Stimulated activated memory B cell treated with anti-CD40 and anti-IgM and Interleukin-4, amounts not matched to agents 10 μg/mL and 1 μg/mL and 100 μg/mL, for 72 hours (primary cell): ENCODE data around the gene TOMT.
A peak's percentile ranks its signal among the peaks of the same experiment; 100 is the strongest.
"Not testable (repeated sequence)": the region's sequence is repeated elsewhere in the genome, so short reads cannot be mapped to it uniquely, and the experiment has no call there.

Experiments used
- ATAC-seq: fragments of 150-1000 bp; cut with Tn5 transposase; 2 replicates; pipeline ENCODE4 v1.10.0; 2021
- H3K27ac Mint-ChIP-seq: one replicate; pipeline ENCODE4 v1.8.0; 2022; ENCODE audit warnings: mild to moderate bottlenecking, mixed read lengths
- H3K27me3 Mint-ChIP-seq: one replicate; pipeline ENCODE4 v1.8.0; 2022; ENCODE audit warnings: mixed read lengths
- H3K36me3 Mint-ChIP-seq: one replicate; pipeline ENCODE4 v1.8.0; 2022; ENCODE audit warnings: mixed read lengths
- H3K4me1 Mint-ChIP-seq: one replicate; pipeline ENCODE4 v1.8.0; 2022; ENCODE audit warnings: mixed read lengths
- H3K4me3 Mint-ChIP-seq: one replicate; pipeline ENCODE4 v1.8.0; 2022; ENCODE audit warnings: mild to moderate bottlenecking, moderate library complexity, mixed read lengths
- H3K9me3 Mint-ChIP-seq: one replicate; pipeline ENCODE4 v1.8.0; 2022; ENCODE audit warnings: mixed read lengths

The TOMT gene

GRCh38 chr11:72135473-72135872 is 29.7 kb downstream of the TOMT start, which contains the start of gene FOLR3:
FOLR3 (plus strand) TSS chr11:72135725; CDS start chr11:72135953, 228 bp downstream.
- not testable (repeated sequence) for H3K9me3 Mint-ChIP-seq, H3K4me3 Mint-ChIP-seq, H3K27me3 Mint-ChIP-seq, H3K36me3 Mint-ChIP-seq, H3K4me1 Mint-ChIP-seq, H3K27ac Mint-ChIP-seq, ATAC-seq

DNA sequence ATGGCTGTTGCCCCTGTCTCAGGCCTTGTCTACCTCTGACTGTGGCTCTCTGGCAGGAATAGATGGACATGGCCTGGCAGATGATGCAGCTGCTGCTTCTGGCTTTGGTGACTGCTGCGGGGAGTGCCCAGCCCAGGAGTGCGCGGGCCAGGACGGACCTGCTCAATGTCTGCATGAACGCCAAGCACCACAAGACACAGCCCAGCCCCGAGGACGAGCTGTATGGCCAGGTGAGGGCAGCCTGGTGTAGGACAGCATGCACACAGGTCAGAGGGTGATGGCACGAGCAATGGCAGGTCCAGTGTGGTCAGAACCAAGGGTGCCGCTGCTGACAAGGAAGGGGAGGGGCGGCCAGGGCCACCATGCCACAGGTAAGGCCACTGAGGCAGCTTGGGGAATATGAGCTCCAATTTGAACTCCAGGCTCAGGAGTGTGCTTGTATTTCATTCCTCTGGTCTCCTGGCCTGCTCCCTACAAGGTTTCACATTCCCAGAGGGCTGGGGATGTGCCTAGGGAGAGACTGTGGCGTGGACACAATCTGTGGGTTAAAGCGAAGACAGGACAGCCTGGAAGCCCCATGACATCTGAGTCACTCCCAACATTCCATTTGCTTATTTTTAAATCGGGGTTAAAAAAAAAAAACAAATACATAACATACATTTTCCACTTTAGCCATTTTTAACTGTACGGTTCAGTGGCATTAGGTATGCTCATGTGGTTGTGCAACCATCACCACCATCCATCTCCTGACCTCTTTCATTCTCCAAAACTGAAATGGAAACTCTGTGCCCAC is 30.4 kb downstream of the TOMT start:
- Mint-ChIP-seq H3K27ac (no peak overlapping the region), H3K36me3 (no peaks in the 10 kb centered on the region), H3K9me3 (peaks cover 4% of the 10 kb centered on the region), H3K27me3 (peaks cover 13% of the 10 kb centered on the region), H3K4me3 (no peak overlapping the region), H3K4me1 (no peaks in the 10 kb centered on the region)
- ATAC-seq, result peak; percentile 39

DNA sequence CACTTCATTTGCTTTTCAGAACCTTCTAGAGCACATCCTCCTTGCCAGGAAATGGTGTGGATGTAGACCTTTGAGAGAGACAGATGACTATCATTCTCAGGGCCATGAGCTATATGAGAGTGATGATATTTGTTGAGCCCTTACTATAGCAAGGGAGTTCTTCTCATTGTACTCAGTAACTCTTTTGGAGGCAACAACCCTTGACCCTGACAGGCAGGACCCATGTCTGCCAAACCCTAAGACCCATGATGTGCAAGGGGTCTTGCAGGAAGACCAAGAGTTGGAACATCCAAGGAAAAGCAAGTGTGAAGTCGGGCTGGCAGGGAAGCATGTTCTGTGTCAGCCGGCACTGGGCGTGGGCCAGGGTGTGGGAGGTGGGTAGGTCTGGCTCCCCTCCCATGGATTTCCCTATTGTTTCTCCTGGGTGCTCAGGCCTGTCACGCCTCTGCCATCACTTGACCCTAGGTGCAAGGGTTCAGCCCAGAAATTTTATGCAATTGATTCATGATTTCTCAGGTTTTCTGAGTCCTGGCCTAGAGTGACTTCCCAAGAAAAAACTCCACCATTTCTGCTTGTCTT is 31.0 kb downstream of the TOMT start:
- H3K27me3 Mint-ChIP-seq, result peaks cover 19% of the 10 kb centered on the region
- no peak overlapping the region for H3K4me3 Mint-ChIP-seq
- H3K27ac Mint-ChIP-seq, result no peak overlapping the region

DNA sequence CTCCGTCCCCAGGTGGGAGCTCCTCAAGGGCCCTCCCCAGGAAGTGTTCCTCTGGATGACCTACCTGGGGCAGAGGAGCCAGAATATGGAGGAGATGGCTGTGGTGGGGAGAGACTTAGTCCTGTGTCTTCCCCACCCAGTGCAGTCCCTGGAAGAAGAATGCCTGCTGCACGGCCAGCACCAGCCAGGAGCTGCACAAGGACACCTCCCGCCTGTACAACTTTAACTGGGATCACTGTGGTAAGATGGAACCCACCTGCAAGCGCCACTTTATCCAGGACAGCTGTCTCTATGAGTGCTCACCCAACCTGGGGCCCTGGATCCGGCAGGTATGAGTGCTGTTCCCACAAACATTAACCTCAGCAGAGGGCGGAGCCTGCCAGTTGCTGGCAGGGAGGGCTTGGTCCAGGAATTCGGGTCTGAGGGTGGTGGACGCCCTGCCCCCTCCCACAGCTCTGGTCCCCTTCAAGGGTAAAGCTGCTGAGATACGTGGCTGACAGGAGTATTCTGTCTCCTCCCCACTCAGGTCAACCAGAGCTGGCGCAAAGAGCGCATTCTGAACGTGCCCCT is 33.2 kb downstream of the TOMT start:
- Mint-ChIP-seq H3K4me3 (no peak overlapping the region), H3K9me3 (peaks cover 4% of the 10 kb centered on the region), H3K27me3 (peaks cover 26% of the 10 kb centered on the region), H3K36me3 (no peaks in the 10 kb centered on the region), H3K4me1 (peaks cover 3% of the 10 kb centered on the region), H3K27ac (no peak overlapping the region)
- ATAC-seq, result no peak

More for the DNA sequence above, 31.0 kb downstream of the TOMT start:
- Mint-ChIP-seq H3K36me3 (no peaks in the 10 kb centered on the region), H3K9me3 (peaks cover 4% of the 10 kb centered on the region), H3K4me1 (no peaks in the 10 kb centered on the region)
- peak; percentile 7 for ATAC-seq

GRCh38 chr11:72139500-72139899 is 33.8 kb downstream of the TOMT start:
- H3K4me1 Mint-ChIP-seq, result peaks cover 5% of the 10 kb centered on the region
- H3K9me3 Mint-ChIP-seq, result peaks cover 4% of the 10 kb centered on the region
- no peak overlapping the region for H3K27ac Mint-ChIP-seq
- ATAC-seq, result no peak
- peaks cover 26% of the 10 kb centered on the region for H3K27me3 Mint-ChIP-seq
- no peak overlapping the region for H3K4me3 Mint-ChIP-seq
- no peaks in the 10 kb centered on the region for H3K36me3 Mint-ChIP-seq

DNA sequence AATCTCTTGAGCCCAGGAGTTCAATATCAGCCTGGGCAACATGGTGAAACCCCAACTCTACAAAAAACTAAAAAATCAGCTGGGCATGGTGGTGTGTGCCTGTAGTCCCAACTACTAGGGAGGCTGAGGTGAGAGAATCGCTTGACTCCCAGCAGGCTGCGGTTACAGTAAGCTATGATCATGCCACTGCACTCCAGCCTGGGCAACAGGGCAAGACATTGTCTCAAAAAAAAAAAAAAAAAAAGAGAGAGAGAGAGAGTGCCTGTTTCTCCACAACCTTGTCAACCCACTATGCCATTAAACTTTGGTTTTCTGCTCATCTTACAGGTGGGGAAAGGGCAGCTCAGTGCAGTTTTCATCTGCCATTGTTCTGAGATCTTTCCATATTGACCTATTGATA is 34.9 kb downstream of the TOMT start:
- H3K27me3 Mint-ChIP-seq, result peaks cover 26% of the 10 kb centered on the region
- no peak overlapping the region for H3K27ac Mint-ChIP-seq
- no peak overlapping the region for H3K4me3 Mint-ChIP-seq
- ATAC-seq, result no peak
- H3K9me3 Mint-ChIP-seq, result peaks cover 4% of the 10 kb centered on the region
- no peaks in the 10 kb centered on the region for H3K36me3 Mint-ChIP-seq
- peaks cover 5% of the 10 kb centered on the region for H3K4me1 Mint-ChIP-seq

- Mint-ChIP-seq H3K4me1 (peaks cover 5% of the 10 kb centered on the region), H3K27me3 (peaks cover 26% of the 10 kb centered on the region), H3K9me3 (peaks cover 4% of the 10 kb centered on the region), H3K4me3 (no peak overlapping the region), H3K36me3 (no peaks in the 10 kb centered on the region), H3K27ac (no peak overlapping the region)
- ATAC-seq, result no peak
These were observed 35.3 kb downstream of the TOMT start for GRCh38 chr11:72141066-72141465.

DNA sequence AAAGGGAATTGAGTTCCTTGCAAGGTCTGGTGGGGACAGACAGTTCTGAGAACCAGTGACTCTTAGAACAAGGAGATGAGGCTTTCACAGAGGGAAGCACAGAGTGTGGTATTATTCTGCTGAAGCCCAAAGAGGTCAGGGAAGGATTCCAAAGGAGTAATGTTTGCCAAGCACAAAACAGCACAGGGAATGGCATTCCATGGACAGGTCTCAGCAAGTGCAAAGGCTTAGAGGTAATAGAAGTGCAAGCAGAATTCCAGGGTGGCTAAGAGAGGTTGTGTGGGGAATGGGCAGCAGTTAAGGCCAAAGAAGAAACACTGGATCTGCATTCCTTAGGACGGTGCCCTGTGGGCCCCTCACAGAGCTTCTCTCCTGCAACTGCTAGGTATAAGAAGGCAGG is 36.4 kb downstream of the TOMT start:
- H3K4me1 Mint-ChIP-seq, ATAC-seq, H3K36me3 Mint-ChIP-seq, H3K27ac Mint-ChIP-seq, H3K9me3 Mint-ChIP-seq, H3K4me3 Mint-ChIP-seq: not testable (repeated sequence)
- H3K27me3 Mint-ChIP-seq, result peaks cover 26% of the 10 kb centered on the region

GRCh38 chr11:72142543-72142942 is 36.8 kb downstream of the TOMT start:
- H3K36me3 Mint-ChIP-seq, H3K4me1 Mint-ChIP-seq, ATAC-seq, H3K4me3 Mint-ChIP-seq, H3K9me3 Mint-ChIP-seq, H3K27ac Mint-ChIP-seq: not testable (repeated sequence)
- H3K27me3 Mint-ChIP-seq, result peaks cover 26% of the 10 kb centered on the region

DNA sequence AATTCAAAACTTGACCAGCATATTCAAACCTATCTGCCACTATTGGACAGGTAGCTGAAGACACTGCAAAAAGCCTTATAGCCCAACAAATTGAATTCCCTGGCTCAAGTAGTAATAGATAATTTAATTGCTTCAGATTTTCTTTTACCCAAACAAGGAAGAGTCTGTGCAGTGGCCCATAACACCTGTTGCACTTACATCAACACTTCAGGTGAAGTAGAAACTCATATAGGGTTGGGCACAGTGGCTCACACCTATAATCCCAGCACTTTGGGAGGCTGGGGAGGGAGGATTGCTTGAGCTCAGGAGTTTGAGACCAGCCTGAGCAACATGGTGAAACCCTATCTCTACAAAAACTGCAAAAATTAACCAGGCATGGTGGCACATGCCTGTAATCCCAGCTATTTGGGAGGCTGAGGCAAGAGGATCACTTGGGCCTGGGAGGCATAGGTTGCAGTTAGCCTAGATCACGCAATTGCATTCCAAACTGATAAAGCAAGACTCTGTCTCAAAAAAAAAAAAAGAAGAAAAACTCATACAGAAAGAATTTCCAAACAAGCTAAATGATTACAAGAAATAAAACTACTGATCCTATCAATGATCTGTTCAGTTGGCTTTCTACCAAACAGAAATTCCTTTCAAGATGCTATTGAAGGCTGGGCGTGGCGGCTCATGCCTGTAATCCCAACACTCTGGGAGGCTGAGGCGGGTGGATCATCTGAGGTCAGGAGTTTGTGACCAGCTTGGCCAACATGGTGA is 39.3 kb downstream of the TOMT start:
- Mint-ChIP-seq H3K4me1 (peaks cover 5% of the 10 kb centered on the region), H3K27me3 (peaks cover 21% of the 10 kb centered on the region), H3K27ac (no peak overlapping the region), H3K9me3 (no peaks in the 10 kb centered on the region), H3K4me3 (no peak overlapping the region), H3K36me3 (no peaks in the 10 kb centered on the region)
- no peak for ATAC-seq

DNA sequence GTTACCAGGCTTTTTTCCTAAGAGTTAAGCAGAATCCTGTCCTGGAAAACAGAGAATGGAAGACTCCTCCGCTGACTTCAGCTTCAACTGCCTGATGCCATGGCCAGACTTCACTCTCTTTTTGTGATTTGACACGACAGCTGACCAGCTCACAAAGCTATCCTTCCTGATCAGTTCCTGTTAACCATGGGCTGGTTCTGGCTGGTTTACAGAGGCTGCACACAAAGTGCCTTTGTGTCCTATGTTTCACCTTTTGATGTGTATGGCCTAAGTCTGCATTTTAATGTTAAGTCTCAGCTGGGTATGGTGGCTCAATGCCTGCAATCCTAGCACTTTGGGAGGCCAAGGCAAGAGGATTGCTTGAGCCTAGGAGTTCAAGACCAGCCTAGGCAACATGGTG is 40.9 kb downstream of the TOMT start:
- H3K4me1 Mint-ChIP-seq, result peaks cover 5% of the 10 kb centered on the region

DNA sequence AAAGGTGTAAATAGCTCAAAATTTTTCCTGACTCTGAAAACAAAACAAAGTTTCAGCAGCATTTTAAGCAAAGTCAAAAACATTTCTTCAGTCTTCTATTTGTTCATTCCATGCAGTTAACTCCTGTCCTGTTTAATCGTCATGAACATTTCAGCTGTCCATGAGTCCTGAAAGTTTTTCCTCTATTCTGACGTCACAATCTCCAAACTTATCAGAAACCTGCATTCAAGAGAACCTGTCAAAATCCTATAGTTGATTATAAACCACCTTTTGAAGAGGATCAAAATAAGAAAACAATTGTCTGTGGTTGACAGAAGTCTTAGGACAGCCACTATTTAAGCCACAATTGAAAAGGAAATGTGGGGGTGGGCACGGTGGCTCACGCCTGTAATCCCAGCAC is 45.2 kb downstream of the TOMT start:
- no peak overlapping the region for H3K4me3 Mint-ChIP-seq
- no peak for ATAC-seq
- H3K27me3 Mint-ChIP-seq, result peaks cover 24% of the 10 kb centered on the region
- no peak overlapping the region for H3K27ac Mint-ChIP-seq
- H3K4me1 Mint-ChIP-seq, result no peaks in the 10 kb centered on the region
- H3K36me3 Mint-ChIP-seq, result no peaks in the 10 kb centered on the region
- H3K9me3 Mint-ChIP-seq, result no peaks in the 10 kb centered on the region

More for the DNA sequence above, 40.9 kb downstream of the TOMT start:
- no peak for ATAC-seq
- H3K36me3 Mint-ChIP-seq, result no peaks in the 10 kb centered on the region
- H3K27ac Mint-ChIP-seq, result no peak overlapping the region
- H3K27me3 Mint-ChIP-seq, result peaks cover 10% of the 10 kb centered on the region
- no peak overlapping the region for H3K4me3 Mint-ChIP-seq
- no peaks in the 10 kb centered on the region for H3K9me3 Mint-ChIP-seq

DNA sequence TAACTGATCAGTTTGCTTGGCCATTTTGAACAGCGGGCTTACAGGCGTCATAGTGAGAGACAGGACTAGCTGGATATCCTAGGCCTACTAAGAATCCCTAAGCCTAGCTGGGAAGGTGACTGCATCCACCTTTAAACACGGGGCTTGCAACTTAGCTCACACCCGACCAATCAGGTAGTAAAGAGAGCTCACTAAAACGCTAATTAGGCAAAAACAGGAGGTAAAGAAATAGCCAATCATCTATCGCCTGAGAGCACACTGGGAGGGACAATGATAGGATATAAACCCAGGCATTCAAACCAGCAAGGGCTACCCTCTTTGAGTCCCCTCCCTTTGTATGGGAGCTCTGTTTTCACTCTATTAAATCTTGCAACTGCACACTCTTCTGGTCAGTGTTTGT is 48.1 kb downstream of the TOMT start:
- H3K4me1 Mint-ChIP-seq, ATAC-seq, H3K36me3 Mint-ChIP-seq, H3K27ac Mint-ChIP-seq, H3K4me3 Mint-ChIP-seq, H3K9me3 Mint-ChIP-seq: not testable (repeated sequence)
- H3K27me3 Mint-ChIP-seq, result peaks cover 36% of the 10 kb centered on the region

DNA sequence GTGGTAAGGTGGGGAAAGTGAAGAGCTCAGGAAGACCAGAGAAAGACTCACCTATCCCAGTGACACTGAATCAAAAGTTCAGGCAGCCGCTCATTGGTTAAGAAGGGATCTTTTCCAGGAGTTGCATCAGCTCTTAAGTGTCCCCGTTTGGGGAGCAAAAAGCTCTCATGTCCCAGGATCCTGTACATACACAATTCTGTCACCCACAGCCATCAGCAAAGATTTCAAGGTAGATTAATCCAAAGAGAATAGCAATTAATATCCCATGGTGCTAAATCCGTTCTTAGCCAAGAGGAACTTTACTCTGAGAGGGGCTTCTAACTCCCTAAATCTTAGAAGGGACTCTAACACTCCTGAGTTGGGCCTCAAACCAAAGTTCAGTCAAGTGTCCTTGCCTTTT is 49.1 kb downstream of the TOMT start:
- no peak for ATAC-seq
- Mint-ChIP-seq H3K27ac (no peak overlapping the region), H3K9me3 (no peaks in the 10 kb centered on the region), H3K27me3 (peaks cover 44% of the 10 kb centered on the region), H3K36me3 (no peaks in the 10 kb centered on the region), H3K4me3 (no peak overlapping the region), H3K4me1 (no peaks in the 10 kb centered on the region)

DNA sequence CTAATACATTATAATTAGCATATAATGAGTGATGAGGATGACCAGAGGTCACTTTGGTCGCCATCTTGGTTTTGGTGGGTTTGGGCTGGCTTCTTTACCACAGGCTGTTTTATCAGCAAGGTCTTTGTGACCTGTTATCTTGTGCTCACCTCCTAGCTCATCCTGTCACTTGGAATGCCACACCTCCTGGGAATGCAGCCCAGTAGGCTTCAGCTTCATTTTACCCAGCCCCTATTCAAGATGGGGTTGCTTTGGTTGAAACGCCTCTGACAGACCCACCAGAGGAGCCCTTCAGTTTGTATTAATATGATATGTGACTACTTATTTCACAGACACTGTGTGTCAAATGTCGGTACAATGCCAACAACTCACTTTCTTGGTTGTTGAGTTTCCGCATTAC is 50.0 kb downstream of the TOMT start:
- Mint-ChIP-seq H3K9me3 (no peaks in the 10 kb centered on the region), H3K36me3 (no peaks in the 10 kb centered on the region), H3K4me1 (no peaks in the 10 kb centered on the region), H3K27ac (no peak overlapping the region), H3K27me3 (peaks cover 47% of the 10 kb centered on the region), H3K4me3 (no peak overlapping the region)
- ATAC-seq, result no peak
